Stomach (tissue), 4 donors: ENCODE results near the gene ZNF134.

Experiments
- CTCF ChIP-seq, 7 experiments: fragments of 450-650 bp in 4 of 7; fragments of 200-600 bp in 3 of 7; sonication (generic) in 3 of 7; IDR thresholded peaks; one replicate each; pipeline ENCODE4 v1.5.1; 2016 to 2019; ENCODE audit warnings: antibody characterized with exemption in 7 of 7, control low read depth in 2 of 7, mild to moderate bottlenecking in 1 of 7
- EP300 ChIP-seq: sonication (generic); formaldehyde crosslinking; IDR thresholded peaks from one replicate; pipeline ENCODE4 v1.6.1; 2017; ENCODE audit warnings: antibody characterized with exemption
- POLR2A ChIP-seq, 4 donors: fragments of 450-650 bp; IDR thresholded peaks; one replicate each; pipeline ENCODE4 v1.6.1; 2016; ENCODE audit warnings: antibody characterized with exemption in 4 of 4, control low read depth in 2 of 4, mild to moderate bottlenecking in 1 of 4, moderate library complexity in 1 of 4

- TF ChIP-seq CTCF (IDR thresholded peaks at IDR 0.05) (no peak), EP300 (no peak), POLR2A (IDR thresholded peaks at IDR 0.05) (no peak)
Measured at GRCh38 chr19:57664269-57665127, 50.5 kb downstream of the ZNF134 start.
